OCI-LY7 (cell line): ENCODE measurements around the gene MAP3K20. TPM values are rescaled to one million over a fixed set of nuclear protein-coding genes. Genes with fewer than 3 reads are reported as not detected.

Source experiments
- BruUV-seq: library from RNA; stranded (reverse); fragments of 400-500 nt; replicated peaks from 2 replicates; lab custom pipeline; 2021; lab: Mats Ljungman, UMichigan
- CTCF ChIA-PET: fragments of 300-600 bp; sonication (Branson Sonifier 250); formaldehyde crosslinking; loops from one replicate; lab custom pipeline; 2022; ENCODE audit warnings: antibody characterized with exemption; ENCODE audit not compliant: unreplicated experiment; lab: Charles Lee
- POLR2A ChIA-PET: fragments of 300-600 bp; sonication (Branson Sonifier 250); formaldehyde crosslinking; loops from one replicate; lab custom pipeline; 2022; ENCODE audit warnings: antibody characterized with exemption; lab: Charles Lee
- DNase-seq: peaks from one replicate; pipeline ENCODE4 v3.0.0-alpha.2; 2015; ENCODE audit warnings: low spot score
- H2AFZ ChIP-seq: fragments of 200-600 bp; sonication (generic), shearing (Covaris generic); 2 replicates; pipeline ENCODE4 v1.6.1; 2014; ENCODE audit warnings: mild to moderate bottlenecking, antibody characterized with exemption, low read length, moderate library complexity
- H3K27ac ChIP-seq: fragments of 200-600 bp; sonication (generic); 2 replicates; pipeline ENCODE4 v1.5.1; 2014; ENCODE audit warnings: mixed run types, low read depth, mild to moderate bottlenecking, moderate library complexity, low read length, inconsistent platforms; ENCODE audit not compliant: poor library complexity, severe bottlenecking
- H3K36me3 ChIP-seq: fragments of 200-600 bp; sonication (generic); 2 replicates; pipeline ENCODE4 v1.6.1; 2014; ENCODE audit warnings: mild to moderate bottlenecking, antibody characterized with exemption, low read length, moderate library complexity, mixed read lengths; ENCODE audit not compliant: insufficient read depth
- H3K4me1 ChIP-seq: fragments of 200-600 bp; sonication (generic); 2 replicates; pipeline ENCODE4 v1.5.1; 2014; ENCODE audit warnings: mild to moderate bottlenecking, low read length; ENCODE audit not compliant: insufficient read depth, poor library complexity, severe bottlenecking
- H3K4me2 ChIP-seq: fragments of 200-600 bp; sonication (generic); 2 replicates; pipeline ENCODE4 v1.6.1; 2014; ENCODE audit warnings: mild to moderate bottlenecking, low read length
- H3K4me3 ChIP-seq: fragments of 200-600 bp; sonication (generic); 2 replicates; pipeline ENCODE4 v1.5.1; 2014; ENCODE audit warnings: mild to moderate bottlenecking, low read depth, low read length; ENCODE audit not compliant: poor library complexity, severe bottlenecking
- H3K79me2 ChIP-seq: fragments of 200-600 bp; sonication (generic); 2 replicates; pipeline ENCODE4 v1.6.1; 2016; ENCODE audit warnings: low read depth, mild to moderate bottlenecking, low read length, moderate library complexity, mixed read lengths; ENCODE audit not compliant: insufficient read depth
- H3K9me2 ChIP-seq: fragments of 200-600 bp; sonication (generic); 2 replicates; pipeline ENCODE4 v1.6.1; 2016; ENCODE audit warnings: mild to moderate bottlenecking, low read length, mixed read lengths; ENCODE audit not compliant: insufficient read depth
- H3K9me3 ChIP-seq: fragments of 200-600 bp; sonication (generic); 2 replicates; pipeline ENCODE4 v1.6.1; 2014; ENCODE audit warnings: mild to moderate bottlenecking, mixed run types, low read length, mixed read lengths
- H4K20me1 ChIP-seq: fragments of 200-600 bp; sonication (generic); 2 replicates; pipeline ENCODE4 v1.6.1; 2014; ENCODE audit warnings: mild to moderate bottlenecking, antibody characterized with exemption, low read length, moderate library complexity, mixed read lengths; ENCODE audit not compliant: insufficient read depth
- EZH2phosphoT487 ChIP-seq: fragments of 200-600 bp; sonication (generic); IDR thresholded peaks from 2 replicates; pipeline ENCODE4 v1.6.1; 2018; ENCODE audit warnings: low read depth, borderline replicate concordance, mild to moderate bottlenecking, mixed run types, antibody characterized with exemption, low read length, moderate library complexity, mixed read lengths
- intact Hi-C: fragments of 100-400 bp; cut with micrococcal nuclease; formaldehyde crosslinking; loops from one replicate; pipeline ENCODE4 v1.10.0; 2022; ENCODE audit not compliant: unreplicated experiment
- total RNA-seq, 2 experiments: library from RNA; depleted of rRNA in 1 of 2; stranded (reverse); fragments of >200 nt in 1 of 2; shearing (Covaris generic) in 1 of 2; gene quantifications; 2 replicates each; pipeline ENCODE4 v1.2.3, GENCODE V29; 2014 to 2022
- TF ChIP-seq, protein P1 (sequence below): fragments of 200-600 bp; sonication (generic); conservative IDR thresholded peaks from 2 replicates; pipeline ENCODE4 v1.5.1; 2014; ENCODE audit warnings: mild to moderate bottlenecking, antibody characterized with exemption, low read length, moderate library complexity, mixed read lengths

The MAP3K20 gene
- total RNA-seq, 2 experiments from 2014 or later: 8.2 to 17.9 TPM

GRCh38 chr2:173075056-173075780 lies 428 bp upstream of the MAP3K20 start:
- peak overlapping the region; percentile 76 for H3K4me3 ChIP-seq
- no peaks in the 10 kb centered on the region for H3K36me3 ChIP-seq
- no peaks in the 10 kb centered on the region for H3K9me2 ChIP-seq
- TF ChIP-seq EZH2phosphoT487: no peak
- TF ChIP-seq, protein P1, sequence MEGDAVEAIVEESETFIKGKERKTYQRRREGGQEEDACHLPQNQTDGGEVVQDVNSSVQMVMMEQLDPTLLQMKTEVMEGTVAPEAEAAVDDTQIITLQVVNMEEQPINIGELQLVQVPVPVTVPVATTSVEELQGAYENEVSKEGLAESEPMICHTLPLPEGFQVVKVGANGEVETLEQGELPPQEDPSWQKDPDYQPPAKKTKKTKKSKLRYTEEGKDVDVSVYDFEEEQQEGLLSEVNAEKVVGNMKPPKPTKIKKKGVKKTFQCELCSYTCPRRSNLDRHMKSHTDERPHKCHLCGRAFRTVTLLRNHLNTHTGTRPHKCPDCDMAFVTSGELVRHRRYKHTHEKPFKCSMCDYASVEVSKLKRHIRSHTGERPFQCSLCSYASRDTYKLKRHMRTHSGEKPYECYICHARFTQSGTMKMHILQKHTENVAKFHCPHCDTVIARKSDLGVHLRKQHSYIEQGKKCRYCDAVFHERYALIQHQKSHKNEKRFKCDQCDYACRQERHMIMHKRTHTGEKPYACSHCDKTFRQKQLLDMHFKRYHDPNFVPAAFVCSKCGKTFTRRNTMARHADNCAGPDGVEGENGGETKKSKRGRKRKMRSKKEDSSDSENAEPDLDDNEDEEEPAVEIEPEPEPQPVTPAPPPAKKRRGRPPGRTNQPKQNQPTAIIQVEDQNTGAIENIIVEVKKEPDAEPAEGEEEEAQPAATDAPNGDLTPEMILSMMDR: no peak
- no peak for DNase-seq
- no peaks in the 10 kb centered on the region for H4K20me1 ChIP-seq
- peak overlapping the region; percentile 99 for H2AFZ ChIP-seq
- H3K9me3 ChIP-seq: no peaks in the 10 kb centered on the region
- no TSS peak for BruUV-seq
- POLR2A ChIA-PET: interaction anchor here (0.6 to 0.7 kb wide), 2 partner anchors 35 to 265 kb away, joined by 3 to 4 read pairs; no protein-coding TSS in a partner anchor
- H3K4me2 ChIP-seq: peak overlapping the region; percentile 97
- H3K4me1 ChIP-seq: peaks cover 14% of the 10 kb centered on the region
- intact Hi-C loops: loop anchor here (5.0 kb wide), 2 partner anchors 137 to 277 kb away; partner anchors contain the start of gene CDCA7
- peak overlapping the region; percentile 39 for H3K27ac ChIP-seq
- CTCF ChIA-PET: interaction anchor here (1.4 kb wide), 1 partner anchor 17 kb away, joined by 5 read pairs; no protein-coding TSS in a partner anchor
- peaks cover 18% of the 10 kb centered on the region; the same call in 1 of the 2 replicates for H3K79me2 ChIP-seq

- H4K20me1 ChIP-seq: no peaks in the 10 kb centered on the region
- no peak for TF ChIP-seq EZH2phosphoT487
- TF ChIP-seq, protein P1: no peak
- H3K36me3 ChIP-seq: no peaks in the 10 kb centered on the region
- H2AFZ ChIP-seq: peak overlapping the region; percentile 99
- H3K9me2 ChIP-seq: no peaks in the 10 kb centered on the region
- peak; percentile 41 for DNase-seq
- H3K4me2 ChIP-seq: peak overlapping the region; percentile 97
- H3K27ac ChIP-seq: peak overlapping the region; percentile 39
- H3K4me1 ChIP-seq: peaks cover 14% of the 10 kb centered on the region
- peak overlapping the region; percentile 76 for H3K4me3 ChIP-seq
- intact Hi-C loops: loop anchor here (5.0 kb wide), 2 partner anchors 136 to 276 kb away; partner anchors contain the start of gene CDCA7
- H3K79me2 ChIP-seq: peaks cover 18% of the 10 kb centered on the region; the same call in 1 of the 2 replicates
- no peaks in the 10 kb centered on the region for H3K9me3 ChIP-seq
- no TSS peak for BruUV-seq
- ChIA-PET CTCF (no interaction called here), POLR2A (interaction anchor here (0.6 to 0.7 kb wide), 4 partner anchors 39 to 780 kb away, joined by 3 to 11 read pairs (median 4); no protein-coding TSS in a partner anchor)
These were observed 1.1 kb downstream of the MAP3K20 start for GRCh38 chr2:173076581-173077345.
